Stomach smooth muscle (tissue), 2 donors: ENCODE data around the gene MSX2.

Experiments
- H3K27ac ChIP-seq: one replicate; pipeline ENCODE4 v1.7.0; 2013; ENCODE audit warnings: mild to moderate bottlenecking, low read length, inconsistent platforms
- H3K27me3 ChIP-seq, 2 donors: one replicate each; pipeline ENCODE4 v1.7.0; 2013; ENCODE audit warnings: low read length in 2 of 2; ENCODE audit not compliant: insufficient read depth in 2 of 2, control insufficient read depth in 1 of 2
- H3K36me3 ChIP-seq, 2 donors: one replicate each; pipeline ENCODE4 v1.7.0; 2013; ENCODE audit warnings: low read length in 2 of 2; ENCODE audit not compliant: control insufficient read depth in 2 of 2, insufficient read depth in 2 of 2
- H3K4me1 ChIP-seq: one replicate; pipeline ENCODE4 v1.7.0; 2013; ENCODE audit warnings: low read length; ENCODE audit not compliant: control insufficient read depth, insufficient read depth
- H3K4me3 ChIP-seq, 2 donors: one replicate each; pipeline ENCODE4 v1.7.0; 2013; ENCODE audit warnings: low read length in 2 of 2
- H3K9ac ChIP-seq, 2 donors: one replicate each; pipeline ENCODE4 v1.7.0; 2013; ENCODE audit warnings: low read length in 2 of 2, mild to moderate bottlenecking in 1 of 2
- H3K9me3 ChIP-seq, 2 donors: one replicate each; pipeline ENCODE4 v1.7.0; 2013; ENCODE audit warnings: low read length in 2 of 2; ENCODE audit not compliant: control insufficient read depth in 2 of 2
- donor health status: healthy.
- donor health status: Pancreatic carcinoma.

Gene MSX2

DNA sequence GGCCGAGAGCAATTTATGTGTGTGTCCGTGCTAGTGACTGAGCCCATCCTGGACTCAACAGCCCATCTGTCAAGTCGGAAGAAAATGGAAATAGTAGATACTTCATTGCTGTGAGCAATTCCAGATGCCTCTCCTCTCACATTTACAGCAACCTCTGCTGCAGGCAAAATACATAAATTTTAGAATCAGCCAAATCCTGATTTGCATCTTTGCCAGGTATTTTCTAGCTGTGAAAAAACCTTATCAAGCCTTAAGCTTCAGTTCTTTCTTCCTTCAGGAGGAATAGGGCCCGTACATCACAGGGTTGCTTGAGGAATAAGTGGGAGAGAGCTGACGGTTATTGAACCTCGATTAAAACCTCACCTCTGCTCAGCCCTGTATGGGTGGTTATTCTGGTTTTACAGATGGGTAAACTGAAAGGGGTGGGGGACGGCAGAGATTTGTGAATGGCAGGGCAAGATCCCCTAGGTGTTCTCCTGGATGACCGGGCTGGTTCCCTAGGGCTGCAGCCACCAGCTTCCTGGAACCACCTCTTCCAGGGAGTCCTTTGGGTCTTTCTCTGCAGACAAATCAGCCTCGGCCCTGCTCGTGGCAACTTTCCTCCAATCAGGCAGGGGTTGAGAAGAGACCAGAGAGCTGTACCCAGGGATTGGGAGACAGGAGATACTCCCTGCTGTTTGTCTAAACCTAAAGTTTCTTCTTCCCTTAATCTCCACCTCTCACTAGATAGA, 5.3 kb upstream of the MSX2 start:
- Histone ChIP-seq H3K9me3 (no peaks in the 10 kb centered on the region), H3K4me1 (peaks cover 14% of the 10 kb centered on the region), H3K27me3 (peaks cover 68 to 69% of the 10 kb centered on the region in 2 donors), H3K4me3 (no peak overlapping the region), H3K27ac (no peak overlapping the region), H3K9ac (no peak overlapping the region), H3K36me3 (no peaks in the 10 kb centered on the region)

- Histone ChIP-seq H3K4me3 (no peak overlapping the region), H3K9me3 (no peaks in the 10 kb centered on the region), H3K9ac (no peak overlapping the region), H3K27ac (no peak overlapping the region), H3K36me3 (no peaks in the 10 kb centered on the region), H3K27me3 (peaks cover 72 to 73% of the 10 kb centered on the region in 2 donors), H3K4me1 (peaks cover 20% of the 10 kb centered on the region)
These were observed 4.4 kb upstream of the MSX2 start for GRCh38 chr5:174719793-174720611.

DNA sequence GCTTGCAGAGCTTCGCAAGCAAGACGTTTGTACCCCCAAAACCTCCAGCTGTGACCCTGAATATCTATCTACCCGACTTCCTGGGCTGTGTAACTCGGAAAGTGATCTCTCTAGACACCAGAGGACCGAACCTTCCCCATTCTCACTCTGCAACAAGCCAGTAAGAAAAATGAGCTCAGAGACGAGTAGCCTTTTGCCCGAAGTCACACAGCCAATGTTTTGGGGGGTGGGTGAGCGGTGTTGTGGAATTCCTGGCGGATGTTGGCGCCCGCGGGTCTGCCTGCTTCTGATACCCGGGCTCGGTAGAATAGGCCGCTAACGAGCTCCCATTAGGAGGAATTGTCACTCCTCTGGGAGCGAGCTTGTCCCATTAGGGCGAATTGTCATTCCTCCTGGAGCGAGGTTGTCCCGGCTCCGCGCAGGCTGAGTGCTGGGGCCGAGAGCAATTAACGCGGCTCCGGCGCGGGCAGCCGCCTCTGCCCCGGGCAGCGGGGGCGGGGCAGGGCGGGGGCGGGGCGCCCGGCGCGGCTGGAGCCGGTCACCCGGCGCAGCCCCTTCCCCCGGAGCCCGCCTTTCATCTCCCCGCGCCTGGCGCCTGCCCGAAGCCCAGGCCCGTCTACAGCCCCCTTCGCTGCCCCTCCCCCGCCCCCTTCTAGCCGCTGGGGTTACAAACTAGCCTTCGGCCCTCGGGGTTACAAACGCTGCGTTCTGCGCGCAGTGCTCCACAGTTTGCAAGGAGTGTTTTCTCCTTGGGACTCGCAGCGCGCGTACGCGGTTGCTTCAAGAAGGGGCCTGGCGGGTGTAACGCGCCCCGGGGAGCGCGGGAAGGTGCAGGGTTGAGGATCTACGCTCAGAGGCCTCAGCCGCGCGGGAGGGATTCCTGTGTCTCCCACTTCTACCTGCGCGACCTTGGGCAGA, 3.5 kb upstream of the MSX2 start:
- no peaks in the 10 kb centered on the region for H3K9me3 ChIP-seq
- H3K4me3 ChIP-seq, result peak overlapping the region in 1 of 2 donors; percentile 55
- peaks cover 22% of the 10 kb centered on the region for H3K4me1 ChIP-seq
- H3K27me3 ChIP-seq, result peaks cover 79 to 81% of the 10 kb centered on the region in 2 donors
- no peak overlapping the region for H3K9ac ChIP-seq
- H3K36me3 ChIP-seq, result no peaks in the 10 kb centered on the region
- no peak overlapping the region for H3K27ac ChIP-seq

GRCh38 chr5:174721530-174722432, 2.6 kb upstream of the MSX2 start:
- no peaks in the 10 kb centered on the region for H3K36me3 ChIP-seq
- H3K4me1 ChIP-seq, result peaks cover 22% of the 10 kb centered on the region
- H3K27me3 ChIP-seq, result peaks cover 83 to 90% of the 10 kb centered on the region in 2 donors
- no peak overlapping the region for H3K9ac ChIP-seq
- no peak overlapping the region for H3K27ac ChIP-seq
- H3K9me3 ChIP-seq, result no peaks in the 10 kb centered on the region
- H3K4me3 ChIP-seq, result peak overlapping the region in 1 of 2 donors; percentile 47

GRCh38 chr5:174722500-174722899, 1.9 kb upstream of the MSX2 start:
- Histone ChIP-seq H3K9ac (no peak overlapping the region), H3K4me1 (peaks cover 22% of the 10 kb centered on the region), H3K27ac (no peak overlapping the region), H3K4me3 (no peak overlapping the region), H3K9me3 (no peaks in the 10 kb centered on the region), H3K36me3 (no peaks in the 10 kb centered on the region), H3K27me3 (peaks cover 86 to 95% of the 10 kb centered on the region in 2 donors)

DNA sequence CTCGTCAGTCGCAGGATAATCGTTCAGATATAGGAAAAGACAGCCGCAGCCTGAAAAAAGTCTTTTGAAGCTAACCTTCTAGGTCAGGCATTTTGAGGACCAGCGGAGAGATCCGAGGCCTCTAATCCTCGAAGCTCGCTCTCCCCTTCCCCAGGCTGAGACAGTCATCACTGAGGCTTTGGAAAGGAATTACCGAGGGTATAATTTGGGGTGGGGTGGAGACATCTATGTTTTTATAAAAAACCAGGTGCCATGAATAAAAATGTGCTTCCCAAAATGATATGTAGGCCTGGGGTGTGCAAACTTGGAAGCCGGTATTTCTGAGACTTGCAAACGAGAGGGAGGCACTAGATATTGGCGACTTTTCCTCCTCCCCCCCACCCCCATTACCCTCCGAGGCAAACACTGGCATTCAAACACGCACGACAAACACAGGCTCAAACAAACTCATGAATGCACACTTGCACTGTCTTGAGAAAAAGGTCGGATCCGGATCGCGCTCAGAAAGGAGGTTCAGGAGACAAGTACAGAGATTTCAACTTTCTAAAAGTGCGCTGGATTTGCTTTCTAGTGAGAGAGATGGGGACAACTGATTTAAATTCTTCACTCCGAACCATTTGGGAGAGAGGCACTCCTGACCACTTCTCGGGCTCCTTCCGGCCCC, 935 bp upstream of the MSX2 start:
- Histone ChIP-seq H3K27ac (no peak overlapping the region), H3K9ac (no peak overlapping the region), H3K4me3 (peak overlapping the region in 1 of 2 donors; percentile 74), H3K9me3 (no peaks in the 10 kb centered on the region), H3K36me3 (no peaks in the 10 kb centered on the region), H3K27me3 (peaks cover 81 to 94% of the 10 kb centered on the region in 2 donors), H3K4me1 (peaks cover 22% of the 10 kb centered on the region)

DNA sequence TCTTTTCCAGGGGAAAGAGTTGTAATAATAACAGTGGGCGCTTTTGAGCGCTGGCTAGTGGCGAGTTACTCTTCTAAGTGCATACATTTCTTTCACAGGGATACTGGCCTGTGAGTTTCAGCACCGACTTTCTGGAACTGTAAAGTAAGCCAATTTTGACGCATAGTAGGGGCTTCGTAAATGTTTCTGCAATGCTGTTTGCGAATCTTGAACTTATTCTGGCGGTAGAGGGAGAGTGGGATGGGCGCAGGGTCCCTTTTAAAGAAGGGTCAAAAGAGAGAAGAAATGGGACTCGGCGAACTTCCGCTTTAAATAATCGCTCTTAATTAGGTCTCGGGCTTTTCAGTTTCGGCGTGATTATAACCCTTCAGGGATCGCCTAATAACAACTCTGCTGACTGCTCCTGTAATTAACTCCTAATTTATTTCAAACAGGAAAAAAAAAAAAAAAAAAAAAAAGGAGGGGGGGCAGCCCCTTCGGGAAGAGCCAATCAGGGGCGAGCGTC, 351 bp upstream of the MSX2 start:
- Histone ChIP-seq H3K27me3 (peaks cover 77 to 92% of the 10 kb centered on the region in 2 donors), H3K9ac (no peak overlapping the region), H3K9me3 (no peaks in the 10 kb centered on the region), H3K4me1 (peaks cover 22% of the 10 kb centered on the region), H3K36me3 (no peaks in the 10 kb centered on the region), H3K27ac (no peak overlapping the region), H3K4me3 (peak overlapping the region; percentile 73 to 74)

DNA sequence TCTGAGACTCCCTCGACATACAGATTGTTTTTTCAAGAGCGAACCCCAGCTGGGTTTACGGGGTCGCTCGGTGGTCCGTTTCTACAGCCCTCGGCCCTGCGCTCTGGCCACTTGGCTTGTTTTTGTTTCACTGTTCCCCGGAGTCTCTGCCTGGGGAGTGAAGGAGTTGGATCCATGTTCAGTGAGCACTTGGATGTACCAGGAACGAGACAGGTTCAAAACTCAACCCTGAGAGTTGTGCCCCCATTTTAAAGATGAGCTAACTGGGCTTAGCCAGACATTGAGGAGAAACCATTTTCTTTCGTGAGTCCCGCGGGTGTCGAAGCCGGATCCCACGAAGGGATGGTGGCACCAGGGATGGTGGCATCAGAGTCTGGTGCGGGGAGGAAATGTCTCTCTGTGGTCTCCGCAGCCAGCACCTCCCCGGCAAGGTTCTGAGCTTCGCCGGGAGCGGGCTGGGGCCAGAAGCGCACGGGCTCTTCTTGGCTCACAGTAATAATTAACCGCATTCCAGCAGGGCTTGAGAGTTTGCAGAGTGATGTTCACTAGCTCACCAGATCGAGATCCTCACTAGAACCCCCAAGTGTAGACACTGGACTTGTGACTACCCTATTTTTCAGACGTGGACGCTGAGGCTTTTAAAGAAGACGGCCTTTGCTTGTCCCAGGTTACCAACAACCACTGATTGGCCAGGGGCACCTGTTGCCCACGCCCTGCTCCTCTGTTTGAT, 1.0 kb downstream of the MSX2 start:
- Histone ChIP-seq H3K4me3 (peak overlapping the region; percentile 27 to 74), H3K9ac (no peak overlapping the region), H3K9me3 (no peaks in the 10 kb centered on the region), H3K4me1 (peaks cover 22% of the 10 kb centered on the region), H3K36me3 (no peaks in the 10 kb centered on the region), H3K27me3 (peaks cover 68 to 90% of the 10 kb centered on the region in 2 donors), H3K27ac (no peak overlapping the region)
